Measurements from ENCODE around the gene BRCA2.

GRCh38 chr13:32317716-32318465 is 2.6 kb downstream of the BRCA2 start:
- TF ChIP-seq CTCF (IDR thresholded peaks at IDR 0.05; ENCODE audit: low read depth, low read length) (no peak), MYC (IDR thresholded peaks at IDR 0.05; ENCODE audit: low read depth, low read length) (no peak)

All from NB4 (cell line).